PC-9 (cell line): ENCODE measurements around the gene TPP1.

Experiments used
- EZH2 ChIP-seq: fragments of 200-600 bp; sonication (generic); IDR thresholded peaks from 2 replicates; pipeline ENCODE4 v1.8.0; 2017; ENCODE audit warnings: antibody characterized with exemption, low read depth
- TF ChIP-seq, protein P1 (sequence below): fragments of 200-600 bp; sonication (generic); conservative IDR thresholded peaks from 2 replicates; pipeline ENCODE4 v1.6.1; 2017; ENCODE audit warnings: mixed run types, antibody characterized with exemption, mild to moderate bottlenecking, moderate library complexity

GRCh38 chr11:6657346-6657745, 38.1 kb upstream of the TPP1 start:
- TF ChIP-seq, protein P1, sequence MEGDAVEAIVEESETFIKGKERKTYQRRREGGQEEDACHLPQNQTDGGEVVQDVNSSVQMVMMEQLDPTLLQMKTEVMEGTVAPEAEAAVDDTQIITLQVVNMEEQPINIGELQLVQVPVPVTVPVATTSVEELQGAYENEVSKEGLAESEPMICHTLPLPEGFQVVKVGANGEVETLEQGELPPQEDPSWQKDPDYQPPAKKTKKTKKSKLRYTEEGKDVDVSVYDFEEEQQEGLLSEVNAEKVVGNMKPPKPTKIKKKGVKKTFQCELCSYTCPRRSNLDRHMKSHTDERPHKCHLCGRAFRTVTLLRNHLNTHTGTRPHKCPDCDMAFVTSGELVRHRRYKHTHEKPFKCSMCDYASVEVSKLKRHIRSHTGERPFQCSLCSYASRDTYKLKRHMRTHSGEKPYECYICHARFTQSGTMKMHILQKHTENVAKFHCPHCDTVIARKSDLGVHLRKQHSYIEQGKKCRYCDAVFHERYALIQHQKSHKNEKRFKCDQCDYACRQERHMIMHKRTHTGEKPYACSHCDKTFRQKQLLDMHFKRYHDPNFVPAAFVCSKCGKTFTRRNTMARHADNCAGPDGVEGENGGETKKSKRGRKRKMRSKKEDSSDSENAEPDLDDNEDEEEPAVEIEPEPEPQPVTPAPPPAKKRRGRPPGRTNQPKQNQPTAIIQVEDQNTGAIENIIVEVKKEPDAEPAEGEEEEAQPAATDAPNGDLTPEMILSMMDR: no peak
- no peak for TF ChIP-seq EZH2
